K562 (cell line): Measurements from ENCODE around the gene PON2. TPM values are rescaled to one million over a fixed set of nuclear protein-coding genes. Genes with fewer than 3 reads are reported as not detected.

Source experiments
- ATAC-seq: fragments of 200-7000 bp; cut with Tn5 transposase; 3 replicates; pipeline ENCODE4 v1.9.1; 2020; ENCODE audit warnings: moderate library complexity
- BruUV-seq: library from RNA; stranded (reverse); fragments of 400-500 nt; replicated peaks from 2 replicates; lab custom pipeline; 2021; lab: Mats Ljungman, UMichigan
- CTCF ChIA-PET: fragments of 300-600 bp; formaldehyde crosslinking; extraction: SDS; loops from one replicate; lab custom pipeline; 2021; ENCODE audit warnings: low intra/inter-chr PET ratio; lab: Yijun Ruan, JAX
- POLR2A ChIA-PET: fragments of 300-600, 350-650 bp; sonication (Branson Sonifier 250); formaldehyde crosslinking; extraction: SDS; loops from one replicate; lab custom pipeline; 2021; ENCODE audit warnings: antibody characterized with exemption, inconsistent platforms; lab: Yijun Ruan, JAX
- DNase-seq, 4 experiments: peaks; one replicate each; pipeline versions ENCODE4 v3.0.0 to v3.0.0-alpha.2; 2011 to 2018; ENCODE audit warnings: low spot score in 3 of 4, mixed read lengths in 3 of 4; ENCODE audit errors: extremely low read depth in 1 of 4
- FAIRE-seq: peaks from 2 replicates; lab custom pipeline; 2011; peaks lifted over from hg19 to GRCh38; lab: Jason Lieb, UNC
- H2AFZ ChIP-seq: 2 replicates; pipeline ENCODE4 v1.6.0; 2011; ENCODE audit warnings: low read depth, low read length, control low read depth, inconsistent platforms
- H3K27ac ChIP-seq: fragments of 200-600 bp; 3 replicates; pipeline ENCODE4 v1.8.0; 2011; ENCODE audit warnings: low read depth, mild to moderate bottlenecking, control low read depth, inconsistent platforms, low read length, moderate library complexity, mixed read lengths; ENCODE audit errors: extremely low read depth
- H3K27me3 ChIP-seq, 2 experiments: fragments of 300-600 bp in 1 of 2; 2 replicates in 1 of 2; 3 replicates in 1 of 2; pipeline versions ENCODE4 v1.6.0 to v1.8.0; 2011; ENCODE audit warnings: inconsistent platforms in 2 of 2, low read length in 2 of 2, mild to moderate bottlenecking in 1 of 2, mixed read lengths in 1 of 2, moderate library complexity in 1 of 2; ENCODE audit not compliant: control insufficient read depth in 2 of 2, insufficient read depth in 2 of 2
- H3K36me3 ChIP-seq: fragments of 300-600 bp; 3 replicates; pipeline ENCODE4 v1.8.0; 2011; ENCODE audit warnings: mild to moderate bottlenecking, low read length, inconsistent platforms; ENCODE audit not compliant: control insufficient read depth, insufficient read depth
- H3K4me1 ChIP-seq, 2 experiments: fragments of 200-600 bp in 1 of 2; replicated peaks in 1 of 2; 2 replicates in 1 of 2; 3 replicates in 1 of 2; pipeline versions ENCODE4 v1.5.1 to v1.8.0; 2011; ENCODE audit warnings: inconsistent platforms in 2 of 2, low read length in 2 of 2, mild to moderate bottlenecking in 1 of 2, mixed read lengths in 1 of 2, moderate library complexity in 1 of 2; ENCODE audit not compliant: control insufficient read depth in 2 of 2, insufficient read depth in 2 of 2
- H3K4me2 ChIP-seq: 2 replicates; pipeline ENCODE4 v1.6.1; 2011; ENCODE audit warnings: low read length, control low read depth, inconsistent platforms, mixed read lengths; ENCODE audit not compliant: insufficient read depth
- H3K4me3 ChIP-seq: fragments of 200-600 bp; sonication (generic), shearing (Covaris generic); 2 replicates; pipeline ENCODE4 v1.5.1; 2016; ENCODE audit warnings: control low read depth, inconsistent platforms
- H3K79me2 ChIP-seq: fragments of 200-600 bp; 3 replicates; pipeline ENCODE4 v1.8.0; 2011; ENCODE audit warnings: low read length, inconsistent platforms; ENCODE audit not compliant: control insufficient read depth, insufficient read depth
- H3K9ac ChIP-seq, 2 experiments: 2 replicates each; pipeline versions ENCODE4 v1.6.0 to v1.6.1; 2011; ENCODE audit warnings: low read depth in 2 of 2, low read length in 2 of 2, control low read depth in 1 of 2, inconsistent platforms in 1 of 2, mild to moderate bottlenecking in 1 of 2, mixed read lengths in 1 of 2; ENCODE audit not compliant: insufficient read depth in 1 of 2
- H3K9me1 ChIP-seq: one replicate; pipeline ENCODE4 v1.6.0; 2011; ENCODE audit warnings: inconsistent platforms, mild to moderate bottlenecking, low read length, moderate library complexity; ENCODE audit not compliant: control insufficient read depth, insufficient read depth
- H3K9me3 ChIP-seq: replicated peaks from 2 replicates; pipeline ENCODE4 v1.5.1; 2011; ENCODE audit warnings: low read depth, low read length, inconsistent platforms; ENCODE audit not compliant: control insufficient read depth, insufficient read depth
- H4K20me1 ChIP-seq: replicated peaks from 2 replicates; pipeline ENCODE4 v1.6.1; 2011; ENCODE audit warnings: low read length, inconsistent platforms, mixed read lengths; ENCODE audit not compliant: control insufficient read depth, insufficient read depth
- ATF1 ChIP-seq, 2 experiments: fragments of 450-650 bp in 1 of 2; IDR thresholded peaks; 2 replicates each; pipeline ENCODE4 v1.6.1; 2016; ENCODE audit warnings: missing compliant biosample characterization in 1 of 2, missing genetic modification characterization in 1 of 2
- BRF1 ChIP-seq: IDR thresholded peaks from 3 replicates; pipeline ENCODE4 v1.6.1; 2011; ENCODE audit warnings: borderline replicate concordance, mild to moderate bottlenecking; ENCODE audit not compliant: insufficient read length; ENCODE audit errors: extremely low read depth
- CREM ChIP-seq: IDR thresholded peaks from 2 replicates; pipeline ENCODE4 v1.6.1; 2014; ENCODE audit warnings: antibody characterized with exemption, low read depth
- CTCF ChIP-seq, 3 experiments: IDR thresholded peaks in 2 of 3; conservative IDR thresholded peaks in 1 of 3; 2 replicates each; pipeline ENCODE4 v1.5.1; 2011 to 2012; ENCODE audit warnings: low read length in 3 of 3, mild to moderate bottlenecking in 3 of 3, control low read depth in 2 of 3, improper control_type of control experiment in 1 of 3, inconsistent platforms in 1 of 3, low read depth in 1 of 3, mixed read lengths in 1 of 3, moderate library complexity in 1 of 3; ENCODE audit not compliant: insufficient read depth in 2 of 3
- REST ChIP-seq, 2 experiments: fragments of 450-650 bp; formaldehyde crosslinking in 1 of 2; IDR thresholded peaks; 2 replicates each; pipeline versions ENCODE4 v1.4.0 to v1.6.1; 2014 to 2020; ENCODE audit warnings: mild to moderate bottlenecking in 2 of 2, borderline replicate concordance in 1 of 2, low read depth in 1 of 2
- ZNF778 ChIP-seq: fragments of 450-650 bp; formaldehyde crosslinking; IDR thresholded peaks from 2 replicates; pipeline ENCODE4 v1.4.0; 2020; ENCODE audit warnings: mild to moderate bottlenecking, moderate library complexity
- WGBS: fragments of 100-300 bp; shearing (Covaris generic); methylation state at CpG from one replicate; pipeline ENCODE4 v1.1.6; 2016; ENCODE audit warnings: low coverage, mixed read lengths; ENCODE audit not compliant: insufficient coverage; ENCODE audit errors: missing lambda C conversion rate; 5-methylcytosine and 5-hydroxymethylcytosine counted together
- in situ Hi-C: fragments of 300-500 bp; cut with MboI; formaldehyde crosslinking; loops from 4 replicates; pipeline ENCODE4 v1.15.0; 2018; ENCODE audit warnings: inconsistent platforms, mixed read lengths
- intact Hi-C: fragments of 100-400 bp; cut with micrococcal nuclease; formaldehyde crosslinking; loops from 2 replicates; pipeline ENCODE4 v1.14.2; 2022
- polyA plus RNA-seq, 8 experiments: library from polyadenylated mRNA; depleted of rRNA in 4 of 8; stranded (reverse) in 5 of 8; unstranded in 3 of 8; fragments of >200 nt; fragmentation: Nextera tagmentation in 2 of 8; fragmentation: Illumina TruSeq in 1 of 8; extraction: Ambion mirVana in 2 of 8; extraction: Trizol in 1 of 8; gene quantifications; 2 replicates each; pipeline versions ENCODE4 v1.2.1 to v1.2.3, GENCODE V29; 2011 to 2014; ENCODE audit warnings: inconsistent platforms in 1 of 8, missing spikeins in 1 of 8
- total RNA-seq, 7 experiments: library from RNA; depleted of rRNA in 6 of 7; stranded (reverse); fragments of >200 nt in 6 of 7; fragmentation: Illumina TruSeq in 2 of 7; extraction: Trizol in 2 of 7; gene quantifications; 2 replicates each; pipeline versions ENCODE4 v1.2.1 to v1.2.3, GENCODE V29; 2011 to 2021; ENCODE audit warnings: low replicate concordance in 1 of 7

PON2 gene
- total and polyA plus RNA-seq, 9 of the 15 experiments (the other 6 are each of a cell fraction or from before 2014, with no cell fraction given), result 8.5 to 30.1 (median 21.9) TPM

GRCh38 chr7:95476904-95477594, 42.2 kb upstream of the PON2 start:
- H4K20me1 ChIP-seq, result no peaks in the 10 kb centered on the region
- peaks cover 0 to 9% of the 10 kb centered on the region in 2 experiments; a peak in 3 of 5 replicates for H3K27me3 ChIP-seq
- no TSS peak for BruUV-seq
- no peaks in the 10 kb centered on the region for H3K4me1 ChIP-seq
- H3K79me2 ChIP-seq, result no peaks in the 10 kb centered on the region
- no peak overlapping the region for H3K27ac ChIP-seq
- no peaks in the 10 kb centered on the region for H3K36me3 ChIP-seq
- ChIA-PET POLR2A (no interaction called here), CTCF (interaction anchor here (0.6 to 1.4 kb wide), 10 partner anchors 16 to 1028 kb away, joined by 3 to 5 read pairs (median 3); partner anchors contain the start of gene PON3)
- H3K9me1 ChIP-seq, result no peaks in the 10 kb centered on the region
- peak; percentile 73 to 77 (median 76) for DNase-seq
- in situ Hi-C loops (loop anchor here (25.0 kb wide), 1 partner anchor 1040 kb away; no protein-coding TSS in a partner anchor), intact Hi-C loops (loop anchor here (1.0 to 10.0 kb wide), 7 partner anchors 80 to 1182 kb away; partner anchors contain the start of gene PON3)
- no peak overlapping the region for H3K4me2 ChIP-seq
- no peaks in the 10 kb centered on the region for H3K9me3 ChIP-seq
- no peak overlapping the region for H3K4me3 ChIP-seq
- WGBS, result under 1% methylated on average over 11 of the region's 11 CpGs
- H3K9ac ChIP-seq, result no peak overlapping the region
- peak; percentile 95 for FAIRE-seq
- peak; percentile 85 for ATAC-seq
- no peak overlapping the region for H2AFZ ChIP-seq
- TF ChIP-seq CTCF (IDR thresholded peaks at IDR 0.05 in 2 of 3, conservative IDR thresholded peaks at IDR 0.05 in 1 of 3; ENCODE audit: insufficient read depth in 2 of 3, low read depth in 1 of 3, low read length in 3 of 3) (peak; percentile 65 to 89 (median 73)), CREM (peak; percentile 78), REST (IDR thresholded peaks at IDR 0.05; ENCODE audit: borderline replicate concordance) (peak; percentile 80), REST (CRISPR knock-in tag; IDR thresholded peaks at IDR 0.05; ENCODE audit: low read depth) (no peak), ATF1 (CRISPR knock-in tag; IDR thresholded peaks at IDR 0.05) (no peak), ATF1 (tag; IDR thresholded peaks at IDR 0.05) (0 out of 2 replicates have a peak, but pooled peaks have one; percentile 25), BRF1 (no peak), ZNF778 (CRISPR knock-in tag) (no peak)
